Superior temporal gyrus (tissue), 1 donor: Measurements from ENCODE around the gene VWC2L.

Source experiments
- DNase-seq: peaks from one replicate; pipeline ENCODE4 v3.0.0-alpha.2; 2016; ENCODE audit errors: extremely low spot score

Gene VWC2L

DNA sequence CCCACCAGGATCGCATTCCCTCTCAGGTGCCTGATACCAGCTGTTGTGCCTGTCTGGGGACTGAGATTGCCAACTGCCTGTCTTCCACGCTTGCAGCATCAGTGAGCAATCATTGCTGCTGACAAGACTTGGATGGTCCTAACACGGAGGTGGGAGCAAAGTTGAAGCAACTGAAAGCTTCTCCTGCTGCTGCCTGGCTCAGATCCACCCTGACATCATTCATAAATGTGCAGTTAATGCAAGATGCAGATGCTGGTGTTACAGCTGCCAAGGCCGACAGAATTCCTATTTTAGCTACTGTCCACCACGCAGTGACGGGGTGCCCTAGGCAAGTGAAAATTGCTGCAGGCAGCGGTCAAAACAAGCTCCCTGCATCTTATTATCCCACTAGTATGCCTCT, 131.4 kb downstream of the VWC2L start:
- DNase-seq, result no peak

DNA sequence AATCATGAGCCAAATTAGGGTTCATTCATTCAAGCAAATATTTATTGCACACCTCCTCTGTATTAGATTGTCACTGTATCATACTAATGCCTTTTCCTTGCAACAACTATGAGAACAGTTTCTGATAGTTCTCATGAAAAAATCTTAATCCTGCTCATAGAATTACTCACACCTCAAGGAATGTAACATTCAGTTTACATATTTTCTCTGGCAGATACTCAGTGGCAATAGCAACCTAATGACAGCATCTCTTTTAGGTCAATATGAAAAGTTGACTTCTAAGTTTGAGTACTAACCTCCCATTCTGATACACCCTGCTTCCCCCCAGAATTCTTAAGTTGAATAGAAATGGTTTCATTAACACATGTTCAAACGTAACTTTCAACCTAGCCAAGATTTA, 132.0 kb downstream of the VWC2L start:
- DNase-seq, result no peak

DNA sequence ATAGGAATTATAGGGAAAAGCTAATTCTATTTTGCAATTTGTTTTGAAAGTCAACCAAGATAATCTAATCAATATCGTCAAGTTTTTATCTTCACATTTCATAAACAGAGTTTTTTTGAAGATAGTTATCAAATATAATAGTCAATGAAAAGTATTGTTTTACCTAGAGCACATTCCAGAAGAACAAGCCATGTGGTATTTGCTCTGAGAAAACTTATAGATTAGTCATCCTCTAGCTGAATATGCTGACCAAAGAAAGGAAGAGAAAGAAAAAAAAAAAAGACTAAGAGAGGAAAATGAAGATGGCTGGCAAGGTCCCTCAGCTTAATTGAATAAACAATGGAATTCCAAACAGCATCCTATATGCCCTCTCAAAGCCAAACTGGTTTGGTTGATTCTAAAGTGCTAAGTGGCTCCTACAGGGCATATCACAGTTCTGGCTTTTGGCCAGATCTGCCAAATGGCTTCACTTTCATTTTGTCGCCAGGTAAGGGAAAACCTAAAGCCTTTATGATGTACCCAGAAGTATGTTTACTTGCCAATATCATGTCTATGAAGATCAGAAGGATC, 132.6 kb downstream of the VWC2L start:
- no peak for DNase-seq

DNA sequence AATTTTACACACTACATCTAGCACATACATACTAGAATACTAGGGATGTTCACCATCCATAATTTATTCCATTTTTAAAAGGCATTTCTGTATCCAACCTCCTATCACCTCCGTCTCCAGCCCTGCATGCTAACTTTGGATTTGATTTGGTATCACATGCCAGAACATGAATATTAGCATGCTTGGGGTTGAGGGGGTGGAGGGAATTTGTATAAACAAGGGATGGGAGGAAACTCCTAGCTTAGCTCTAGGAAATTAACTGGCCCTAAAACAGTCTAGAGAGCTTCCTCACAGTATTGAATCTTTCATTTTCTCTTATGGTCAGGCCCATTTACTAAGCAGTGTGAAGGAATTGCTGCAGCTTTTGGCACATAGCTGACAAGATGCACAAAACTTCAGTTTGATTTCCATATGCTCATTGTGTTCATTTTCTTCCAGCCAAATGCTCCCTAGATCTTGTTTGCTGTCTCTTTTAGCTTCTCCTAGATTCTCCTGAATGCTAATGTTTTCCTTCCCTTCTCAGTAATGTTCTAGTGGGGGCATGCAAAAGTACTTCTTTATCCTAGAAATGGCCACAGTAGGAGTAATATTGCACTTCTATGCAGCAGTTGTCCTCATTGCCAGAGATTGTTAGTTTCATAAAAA, 135.2 kb downstream of the VWC2L start:
- peak; percentile 62 for DNase-seq

DNA sequence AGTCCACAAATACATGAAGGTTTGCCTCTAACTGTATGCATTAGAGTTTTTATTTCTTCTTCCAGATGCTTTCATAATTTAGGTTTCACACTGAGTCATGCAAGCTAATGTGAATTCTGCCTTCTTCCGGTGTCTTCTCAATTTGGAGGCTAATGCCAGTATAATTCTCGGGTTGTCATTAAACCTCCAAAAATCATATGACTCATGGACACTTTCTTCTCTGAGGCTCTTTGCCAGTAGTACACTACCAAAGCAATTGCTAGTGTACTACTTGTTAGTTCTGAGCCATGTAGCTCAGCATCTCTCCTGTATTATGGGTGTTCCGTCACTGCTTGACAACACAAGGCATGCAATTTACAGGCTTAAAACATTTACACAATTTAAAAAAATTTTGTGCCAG, 137.1 kb downstream of the VWC2L start:
- DNase-seq, result peak; percentile 71

DNA sequence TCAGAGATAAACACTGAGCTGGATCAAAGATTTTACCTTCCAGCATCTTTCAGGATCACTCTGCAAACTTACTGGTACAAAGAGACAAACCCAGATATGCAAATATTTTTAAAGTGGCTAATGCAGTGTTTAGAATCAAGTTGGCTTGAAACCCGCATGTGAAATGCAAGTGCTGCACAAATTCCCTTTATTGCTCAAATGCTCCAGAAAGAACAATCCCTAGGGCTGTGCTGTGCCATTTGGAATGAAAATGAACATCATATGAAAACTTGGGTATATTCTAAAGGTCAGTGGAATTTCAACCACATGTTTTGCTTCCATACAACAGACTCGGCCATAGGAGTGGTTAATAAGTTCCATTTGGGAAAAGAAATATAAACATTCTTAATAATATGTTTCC, 139.1 kb downstream of the VWC2L start:
- no peak for DNase-seq

DNA sequence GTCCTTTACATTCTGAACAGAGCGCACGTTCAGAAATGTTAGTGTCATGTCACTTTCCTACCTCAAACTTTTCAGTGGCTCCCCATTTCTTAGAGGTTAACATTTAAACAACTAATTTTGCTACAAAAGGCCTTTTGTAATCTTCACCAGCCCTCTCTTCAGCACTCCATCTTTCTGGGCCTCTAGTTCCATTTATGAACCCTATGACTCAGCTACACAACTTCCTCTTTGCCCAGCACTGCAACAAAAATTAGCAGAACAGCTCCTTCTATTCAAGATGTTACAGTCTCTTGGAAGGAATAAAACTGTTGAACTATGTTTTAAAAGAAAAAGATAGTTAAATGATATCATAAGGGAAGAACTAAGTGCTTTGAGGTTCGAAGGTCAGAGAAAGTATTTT, 139.9 kb downstream of the VWC2L start:
- DNase-seq, result no peak

GRCh38 chr2:214557884-214558283, 147.0 kb downstream of the VWC2L start:
- no peak for DNase-seq

GRCh38 chr2:214558341-214558740, 147.5 kb downstream of the VWC2L start:
- no peak for DNase-seq

DNA sequence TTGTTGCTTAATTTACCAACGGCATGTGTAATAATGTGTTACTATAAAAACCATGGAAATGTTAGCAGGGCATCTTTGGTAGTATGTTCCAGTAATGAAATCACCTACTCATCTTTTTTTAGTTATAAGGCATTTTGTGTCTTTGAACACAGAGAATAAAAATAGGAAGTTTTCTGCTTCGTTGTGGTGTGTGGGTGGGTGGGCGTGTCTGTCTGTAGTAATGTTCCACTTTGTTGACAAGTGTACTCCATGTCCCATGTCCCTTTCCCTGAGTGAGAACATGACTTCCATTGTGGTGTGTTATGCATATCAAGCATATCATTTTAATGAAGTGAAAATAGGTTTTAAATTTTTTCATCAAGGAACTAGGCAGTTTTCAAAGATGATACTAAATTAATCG, 149.3 kb downstream of the VWC2L start:
- DNase-seq, result no peak

- DNase-seq, result no peak
Measured at GRCh38 chr2:214560618-214561190, 149.8 kb downstream of the VWC2L start.

DNA sequence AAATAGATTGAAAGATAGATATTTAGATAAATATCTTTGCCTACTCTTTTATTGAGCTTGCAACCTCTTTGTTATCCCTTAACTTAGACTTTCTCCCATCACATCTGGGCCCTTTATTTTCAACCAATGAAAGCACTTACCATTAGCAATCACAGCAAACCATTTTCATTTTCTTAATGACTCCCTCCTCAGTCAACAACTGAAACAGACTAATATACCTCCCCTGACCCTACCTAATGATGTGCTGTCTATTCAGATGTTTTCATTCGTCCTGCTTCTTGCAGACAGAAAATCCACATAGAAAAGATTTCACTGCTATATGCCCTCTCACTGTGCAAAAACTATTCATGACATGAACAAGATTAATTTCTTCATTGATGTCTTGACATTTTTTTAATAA, 154.4 kb downstream of the VWC2L start:
- no peak for DNase-seq

GRCh38 chr2:214566457-214566856, 155.6 kb downstream of the VWC2L start:
- no peak for DNase-seq

- DNase-seq, result no peak
Measured at GRCh38 chr2:214569419-214570035, 158.7 kb downstream of the VWC2L start.

DNA sequence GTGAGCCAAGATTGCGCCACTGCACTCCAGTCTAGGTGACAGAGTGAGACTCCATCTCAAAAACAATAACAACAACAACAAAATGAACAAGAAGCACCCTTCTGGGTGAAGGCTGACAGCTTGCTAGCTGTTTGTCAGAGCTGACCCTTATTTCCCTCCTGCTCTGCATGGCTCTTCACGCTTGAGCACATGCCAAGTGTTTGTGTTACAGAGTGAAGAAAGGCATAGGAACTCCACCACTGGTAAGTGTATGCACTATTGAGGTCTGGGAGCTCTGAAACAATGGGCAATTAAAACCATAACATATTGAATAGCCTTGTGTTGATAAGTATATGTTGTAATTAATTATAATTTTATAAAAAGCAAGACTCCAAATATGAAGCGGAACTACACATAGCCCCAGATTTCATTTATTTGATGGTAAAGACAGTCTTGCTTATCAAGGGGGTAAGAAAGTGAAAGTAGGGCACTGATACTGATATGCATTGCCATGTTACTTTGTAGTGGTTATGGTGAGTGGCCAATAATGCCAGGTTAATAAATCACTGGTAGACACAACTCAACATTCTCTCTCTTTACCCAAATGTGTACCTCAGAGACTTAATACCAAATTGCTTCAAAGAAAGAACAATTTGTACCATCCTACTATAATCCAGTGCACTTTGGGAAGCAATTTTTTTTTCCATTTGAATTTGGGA, 163.4 kb downstream of the VWC2L start:
- DNase-seq, result peak; percentile 34

- peak; percentile 90 for DNase-seq
Measured at GRCh38 chr2:214575030-214575429, 164.2 kb downstream of the VWC2L start.

DNA sequence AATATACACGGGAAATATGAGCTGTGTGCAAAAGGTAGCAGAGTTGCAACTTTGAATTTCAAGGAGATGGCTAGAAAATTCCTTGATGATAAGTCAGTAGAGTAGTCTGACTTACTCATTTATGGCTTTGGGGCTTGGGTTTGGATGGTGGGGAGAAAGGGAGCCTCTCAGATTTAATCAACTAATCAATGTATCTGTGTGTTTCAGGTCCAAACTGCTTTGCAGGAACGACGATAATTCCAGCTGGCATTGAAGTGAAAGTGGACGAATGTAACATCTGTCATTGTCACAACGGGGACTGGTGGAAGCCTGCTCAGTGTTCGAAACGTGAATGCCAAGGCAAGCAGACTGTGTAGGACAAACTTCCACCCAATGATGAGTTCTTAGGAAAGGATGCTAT, 164.6 kb downstream of the VWC2L start:
- no peak for DNase-seq

GRCh38 chr2:214577769-214578168, 166.9 kb downstream of the VWC2L start:
- DNase-seq, result no peak

DNA sequence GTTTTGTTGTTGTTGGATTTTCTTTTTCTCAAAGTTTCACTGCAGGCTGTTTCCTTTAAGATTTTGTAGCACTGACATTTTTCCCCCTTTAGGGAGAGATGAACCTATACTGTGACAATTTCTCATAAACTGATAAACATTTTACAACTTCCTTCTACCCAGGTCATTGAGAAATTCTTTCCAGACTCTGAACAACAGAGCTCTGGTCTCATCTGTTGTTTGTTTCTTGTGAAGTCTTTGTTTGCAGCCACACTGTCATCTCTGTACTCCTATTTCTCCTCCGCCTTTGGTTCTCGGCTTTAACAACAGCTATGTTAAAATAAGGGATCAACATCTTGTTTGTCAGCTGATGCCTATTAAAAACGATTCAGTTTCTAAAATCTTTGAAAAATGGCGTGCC, 167.6 kb downstream of the VWC2L start:
- DNase-seq, result no peak

- DNase-seq, result no peak
Measured at GRCh38 chr2:214579035-214579434, 168.2 kb downstream of the VWC2L start.

DNA sequence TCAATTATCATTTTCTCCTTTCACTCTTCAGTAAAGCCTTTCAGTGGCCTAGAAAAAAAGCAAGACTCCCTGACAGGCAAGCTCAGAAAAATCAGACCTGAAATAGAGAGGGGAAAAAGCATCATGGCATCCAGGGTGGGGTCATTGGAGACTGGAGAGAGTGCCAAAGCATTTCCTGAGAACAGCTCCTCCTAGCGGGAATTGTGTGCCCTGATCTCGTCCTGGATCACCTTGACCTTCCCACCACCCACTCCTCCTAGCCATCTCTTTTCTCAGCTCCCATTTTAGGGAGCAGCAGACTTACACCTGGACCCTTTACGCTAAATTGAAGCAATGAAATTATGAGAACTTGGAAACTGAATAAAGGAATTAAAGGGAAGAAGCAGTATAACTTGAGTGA, 176.6 kb downstream of the VWC2L start:
- DNase-seq, result no peak

- DNase-seq, result peak; percentile 62
Measured at GRCh38 chr2:214591366-214591765, 180.5 kb downstream of the VWC2L start.

- no peak for DNase-seq
Measured at GRCh38 chr2:214592011-214592410, 181.2 kb downstream of the VWC2L start.
